Endothelial cell of umbilical vein (primary cell): ENCODE measurements around the gene SMAD1. TPM values are rescaled to one million over a fixed set of nuclear protein-coding genes. Genes with fewer than 3 reads are reported as not detected.

Experiments used
- BruUV-seq: library from RNA; stranded (reverse); fragments of 400-500 nt; replicated peaks from 2 replicates; lab custom pipeline; 2021; lab: Mats Ljungman, UMichigan
- CTCF ChIA-PET: fragments of 300-600, 350-600 bp; sonication (Branson Sonifier 250); formaldehyde crosslinking; loops from one replicate; lab custom pipeline; 2021; ENCODE audit warnings: antibody characterized with exemption, inconsistent platforms; lab: Charles Lee
- POLR2A ChIA-PET: fragments of 300-600, 350-600 bp; sonication (Branson Sonifier 250); formaldehyde crosslinking; loops from one replicate; lab custom pipeline; 2021; ENCODE audit warnings: antibody characterized with exemption, inconsistent platforms; lab: Charles Lee
- DNase-seq: peaks from one replicate; pipeline ENCODE4 v3.0.0-alpha.2; 2011; ENCODE audit warnings: low read depth, low spot score
- FAIRE-seq: peaks from 2 replicates; lab custom pipeline; 2011; peaks lifted over from hg19 to GRCh38; lab: Jason Lieb, UNC
- H2AFZ ChIP-seq: 2 replicates; pipeline ENCODE4 v1.6.0; 2012; ENCODE audit warnings: low read depth, low read length, control low read depth, inconsistent platforms
- H3K27ac ChIP-seq: 2 replicates; pipeline ENCODE4 v1.5.1; 2011; ENCODE audit warnings: low read depth, mild to moderate bottlenecking, control low read depth, low read length, moderate library complexity; ENCODE audit not compliant: insufficient read depth
- H3K27me3 ChIP-seq, 2 experiments: 2 replicates each; pipeline versions ENCODE4 v1.6.0 to v1.6.1; 2011; ENCODE audit warnings: low read length in 2 of 2, mixed read lengths in 1 of 2; ENCODE audit not compliant: control insufficient read depth in 2 of 2, insufficient read depth in 2 of 2
- H3K36me3 ChIP-seq, 2 experiments: 2 replicates in 1 of 2; 3 replicates in 1 of 2; pipeline ENCODE4 v1.5.1; 2011; ENCODE audit warnings: low read length in 2 of 2, mild to moderate bottlenecking in 1 of 2, moderate library complexity in 1 of 2; ENCODE audit not compliant: control insufficient read depth in 2 of 2, insufficient read depth in 2 of 2; ENCODE audit errors: extremely low read depth in 1 of 2
- H3K4me1 ChIP-seq: 3 replicates; pipeline ENCODE4 v1.5.1; 2011; ENCODE audit warnings: mild to moderate bottlenecking, low read length; ENCODE audit not compliant: control insufficient read depth, insufficient read depth; ENCODE audit errors: extremely low read depth
- H3K4me2 ChIP-seq: 2 replicates; pipeline ENCODE4 v1.6.1; 2011; ENCODE audit warnings: low read length, control low read depth, mixed read lengths; ENCODE audit not compliant: insufficient read depth
- H3K4me3 ChIP-seq, 3 experiments: fragments of 200-600 bp in 1 of 3; sonication (generic), shearing (Covaris generic) in 1 of 3; replicated peaks in 1 of 3; 2 replicates each; pipeline ENCODE4 v1.5.1; 2011 to 2016; ENCODE audit warnings: control low read depth in 3 of 3, low read length in 3 of 3, mild to moderate bottlenecking in 2 of 3, inconsistent platforms in 1 of 3, low read depth in 1 of 3, moderate library complexity in 1 of 3; ENCODE audit not compliant: insufficient read depth in 1 of 3
- H3K79me2 ChIP-seq: 2 replicates; pipeline ENCODE4 v1.6.0; 2012; ENCODE audit warnings: low read length, inconsistent platforms; ENCODE audit not compliant: control insufficient read depth, insufficient read depth
- H3K9ac ChIP-seq: replicated peaks from 2 replicates; pipeline ENCODE3; 2011; ENCODE audit warnings: low read length, control low read depth; ENCODE audit not compliant: insufficient read depth; ENCODE audit errors: extremely low read depth
- H3K9me1 ChIP-seq: replicated peaks from 3 replicates; pipeline ENCODE4 v1.6.0; 2011; ENCODE audit warnings: mild to moderate bottlenecking, low read length; ENCODE audit not compliant: control insufficient read depth, insufficient read depth; ENCODE audit errors: extremely low read depth
- H3K9me3 ChIP-seq: replicated peaks from 2 replicates; pipeline ENCODE4 v1.5.1; 2012; ENCODE audit warnings: low read length, inconsistent platforms; ENCODE audit not compliant: control insufficient read depth, insufficient read depth
- H4K20me1 ChIP-seq: replicated peaks from 2 replicates; pipeline ENCODE3; 2011; ENCODE audit warnings: mild to moderate bottlenecking, low read length; ENCODE audit not compliant: control insufficient read depth, insufficient read depth; ENCODE audit errors: extremely low read depth
- MYC ChIP-seq: IDR thresholded peaks from one replicate; pipeline ENCODE4 v1.6.1; 2011; ENCODE audit warnings: mild to moderate bottlenecking, low read depth, low read length
- POLR2AphosphoS5 ChIP-seq: IDR thresholded peaks from 2 replicates; pipeline ENCODE4 v1.6.1; 2012; ENCODE audit warnings: low read depth, mild to moderate bottlenecking, control low read depth, low read length, moderate library complexity; ENCODE audit not compliant: insufficient read depth
- dilution Hi-C: fragments of 300-500 bp; cut with MboI; formaldehyde crosslinking; loops from one replicate; pipeline ENCODE4 v1.15.0; 2019; ENCODE audit warnings: low sequenced_read_pairs; ENCODE audit not compliant: extremely low pct_ligation_motif_present
- intact Hi-C: fragments of 100-400 bp; cut with micrococcal nuclease; formaldehyde crosslinking; loops from one replicate; pipeline ENCODE4 v1.10.0; 2022
- polyA plus RNA-seq, 4 experiments: library from polyadenylated mRNA; depleted of rRNA in 3 of 4; stranded (reverse) in 3 of 4; unstranded in 1 of 4; fragments of >200 nt; gene quantifications; 2 replicates each; pipeline versions ENCODE4 v1.2.1 to v1.2.3, GENCODE V29; 2011 to 2012; ENCODE audit warnings: missing spikeins in 1 of 4
- total RNA-seq: library from RNA; stranded (reverse); gene quantifications from 2 replicates; pipeline ENCODE4 v1.2.3, GENCODE V29; 2021
- TF ChIP-seq, protein P1 (sequence below), 2 donors: IDR thresholded peaks; 1 replicate in 1 of 2; 2 replicates in 1 of 2; pipeline ENCODE4 v1.5.1; 2011; ENCODE audit warnings: low read length in 2 of 2, mild to moderate bottlenecking in 2 of 2, moderate library complexity in 2 of 2, control low read depth in 1 of 2, inconsistent platforms in 1 of 2, low read depth in 1 of 2; ENCODE audit not compliant: insufficient read depth in 1 of 2; ENCODE audit errors: extremely low read depth in 1 of 2

The SMAD1 gene
- total and polyA plus RNA-seq, 2 donors (not counting 3 experiments of a cell fraction or from before 2014, with no cell fraction given), result 101 to 116 TPM

DNA sequence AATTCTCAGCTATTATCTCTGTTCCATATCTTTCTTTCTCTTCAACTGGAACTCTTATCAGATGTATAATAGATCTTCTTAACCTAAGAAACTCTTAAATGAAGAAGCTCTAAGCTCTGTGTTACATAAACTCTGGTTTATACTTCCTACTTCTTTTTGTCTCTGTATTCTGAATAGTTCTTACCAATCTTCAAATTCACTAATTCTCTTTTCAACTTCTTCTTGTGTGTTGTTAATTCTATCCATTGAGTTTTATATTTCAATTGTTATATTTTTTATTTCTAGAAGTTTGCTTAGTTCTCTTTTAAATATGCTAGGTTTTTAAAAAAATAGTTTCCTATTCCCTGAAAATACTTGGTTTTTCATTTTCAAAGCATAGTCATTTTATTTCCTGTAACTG, 124.3 kb downstream of the SMAD1 start:
- DNase-seq (no peak), FAIRE-seq (no peak)
- TF ChIP-seq POLR2AphosphoS5, result no peak
- TF ChIP-seq, protein P1, sequence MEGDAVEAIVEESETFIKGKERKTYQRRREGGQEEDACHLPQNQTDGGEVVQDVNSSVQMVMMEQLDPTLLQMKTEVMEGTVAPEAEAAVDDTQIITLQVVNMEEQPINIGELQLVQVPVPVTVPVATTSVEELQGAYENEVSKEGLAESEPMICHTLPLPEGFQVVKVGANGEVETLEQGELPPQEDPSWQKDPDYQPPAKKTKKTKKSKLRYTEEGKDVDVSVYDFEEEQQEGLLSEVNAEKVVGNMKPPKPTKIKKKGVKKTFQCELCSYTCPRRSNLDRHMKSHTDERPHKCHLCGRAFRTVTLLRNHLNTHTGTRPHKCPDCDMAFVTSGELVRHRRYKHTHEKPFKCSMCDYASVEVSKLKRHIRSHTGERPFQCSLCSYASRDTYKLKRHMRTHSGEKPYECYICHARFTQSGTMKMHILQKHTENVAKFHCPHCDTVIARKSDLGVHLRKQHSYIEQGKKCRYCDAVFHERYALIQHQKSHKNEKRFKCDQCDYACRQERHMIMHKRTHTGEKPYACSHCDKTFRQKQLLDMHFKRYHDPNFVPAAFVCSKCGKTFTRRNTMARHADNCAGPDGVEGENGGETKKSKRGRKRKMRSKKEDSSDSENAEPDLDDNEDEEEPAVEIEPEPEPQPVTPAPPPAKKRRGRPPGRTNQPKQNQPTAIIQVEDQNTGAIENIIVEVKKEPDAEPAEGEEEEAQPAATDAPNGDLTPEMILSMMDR (IDR thresholded peaks at IDR 0.05; ENCODE audit: extremely low read depth in 1 of 2, insufficient read depth in 1 of 2, low read depth in 1 of 2, low read length in 2 of 2), result no peak
- no peak for TF ChIP-seq MYC
- intact Hi-C loops, result no loop called here
- H3K27ac ChIP-seq, result no peak overlapping the region
- H3K4me3 ChIP-seq, result no peak overlapping the region
- no peak overlapping the region for H3K4me2 ChIP-seq
- no peak overlapping the region for H2AFZ ChIP-seq
- dilution Hi-C loops, result no loop called here
- no peaks in the 10 kb centered on the region for H3K79me2 ChIP-seq
- H3K4me1 ChIP-seq, result peaks cover 8% of the 10 kb centered on the region
- ChIA-PET CTCF (interaction anchor here (1.2 to 2.7 kb wide), 2 partner anchors 11 to 387 kb away, joined by 3 to 8 read pairs; no protein-coding TSS in a partner anchor), POLR2A (no interaction called here)
- no peaks in the 10 kb centered on the region for H4K20me1 ChIP-seq
- peaks cover 6% of the 10 kb centered on the region in 2 experiments for H3K27me3 ChIP-seq
- H3K9me1 ChIP-seq, result no peaks in the 10 kb centered on the region
- H3K9ac ChIP-seq, result no peak overlapping the region
- no TSS peak for BruUV-seq
- H3K36me3 ChIP-seq, result no peaks in the 10 kb centered on the region
- no peaks in the 10 kb centered on the region for H3K9me3 ChIP-seq

Other genes with a start within 250 kb of the SMAD1 start
- gene MMAA, start 137.5 kb downstream of the SMAD1 start, total RNA-seq, result 5.1 and 5.6 TPM in 2 replicates
- 1.3 and 2.2 TPM in 2 replicates for gene MMAA, start 137.5 kb downstream of the SMAD1 start, polyA plus RNA-seq
- gene C4orf51, start 198.3 kb downstream of the SMAD1 start, total RNA-seq, result not detected in 2 replicates
- not detected in 2 replicates for gene C4orf51, start 198.3 kb downstream of the SMAD1 start, polyA plus RNA-seq